GM12874 (cell line): ENCODE data around the gene ZNF281.

Source experiments
- CTCF ChIP-seq: IDR thresholded peaks from 2 replicates; pipeline ENCODE4 v1.5.1; 2011; ENCODE audit warnings: low read depth, mild to moderate bottlenecking, control low read depth, low read length, moderate library complexity; ENCODE audit not compliant: insufficient read depth

The ZNF281 gene

GRCh38 chr1:200437088-200437487, 27.3 kb upstream of the ZNF281 start:
- no peak for TF ChIP-seq CTCF

DNA sequence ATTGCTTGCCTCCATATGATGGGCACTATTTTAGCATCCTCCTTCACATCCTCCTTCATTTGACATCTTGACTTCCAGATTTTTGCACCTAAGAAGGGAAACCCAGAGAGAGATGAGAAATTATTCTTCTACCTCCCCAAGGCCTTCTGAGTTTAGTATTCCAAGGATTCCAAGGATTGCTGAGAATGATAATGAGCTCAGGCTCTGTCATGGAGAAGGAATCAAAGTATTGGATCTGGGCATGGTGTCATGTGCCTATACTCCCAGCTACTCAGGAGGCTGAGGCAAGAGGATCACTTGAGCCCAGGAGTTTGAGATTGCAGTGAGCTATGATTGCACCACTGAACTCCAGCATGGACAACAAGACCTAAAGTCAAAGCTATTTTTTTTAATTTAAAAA, 26.6 kb upstream of the ZNF281 start:
- TF ChIP-seq CTCF = no peak

- TF ChIP-seq CTCF = no peak
Measured at GRCh38 chr1:200435200-200435780, 25.5 kb upstream of the ZNF281 start.

DNA sequence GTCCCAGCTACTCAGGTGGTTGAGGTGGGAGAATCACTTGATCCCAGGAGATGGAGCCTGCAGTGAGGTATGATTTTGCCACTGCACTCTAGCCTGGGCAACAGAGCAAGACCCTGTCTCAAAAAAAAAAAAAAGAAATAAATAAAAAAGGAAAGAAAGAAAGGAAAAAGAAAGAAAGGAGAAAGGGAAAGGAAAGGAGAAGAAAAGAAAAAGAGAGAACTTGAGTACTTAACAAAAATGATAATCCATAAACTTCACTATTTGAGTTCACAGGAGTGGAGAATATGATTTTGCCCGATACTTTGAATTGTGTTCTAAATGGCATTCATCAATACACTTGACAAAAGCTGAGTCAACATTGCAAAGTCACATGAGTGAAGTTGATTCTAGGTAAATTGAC, 23.8 kb upstream of the ZNF281 start:
- no peak for TF ChIP-seq CTCF

GRCh38 chr1:200432586-200432985, 22.8 kb upstream of the ZNF281 start:
- TF ChIP-seq CTCF = no peak

DNA sequence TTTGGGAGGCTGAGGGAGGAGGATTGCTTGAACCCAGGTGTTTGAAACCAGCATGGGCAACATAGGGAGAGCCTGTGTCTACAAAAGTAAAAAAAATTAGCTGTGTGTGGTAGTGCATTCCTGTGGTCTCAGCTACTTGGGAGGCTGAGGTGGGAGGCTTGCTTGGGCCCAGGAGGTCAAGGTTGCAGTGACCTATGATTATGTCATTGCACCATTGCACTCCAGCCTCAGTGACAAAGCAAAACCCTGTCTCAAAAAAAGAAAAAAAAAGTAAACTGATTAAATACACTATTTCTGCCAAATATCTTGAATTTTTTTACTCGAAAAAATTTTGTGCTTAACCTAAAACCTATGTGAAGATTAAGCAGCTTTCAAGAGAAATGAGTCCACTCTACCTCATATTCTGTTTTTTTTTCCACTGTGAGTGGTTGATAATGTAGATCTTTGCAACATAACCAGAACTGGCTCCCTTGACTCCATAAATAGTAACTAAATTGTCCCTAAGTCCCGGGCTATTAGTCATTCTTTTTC, 19.4 kb upstream of the ZNF281 start:
- no peak for TF ChIP-seq CTCF

DNA sequence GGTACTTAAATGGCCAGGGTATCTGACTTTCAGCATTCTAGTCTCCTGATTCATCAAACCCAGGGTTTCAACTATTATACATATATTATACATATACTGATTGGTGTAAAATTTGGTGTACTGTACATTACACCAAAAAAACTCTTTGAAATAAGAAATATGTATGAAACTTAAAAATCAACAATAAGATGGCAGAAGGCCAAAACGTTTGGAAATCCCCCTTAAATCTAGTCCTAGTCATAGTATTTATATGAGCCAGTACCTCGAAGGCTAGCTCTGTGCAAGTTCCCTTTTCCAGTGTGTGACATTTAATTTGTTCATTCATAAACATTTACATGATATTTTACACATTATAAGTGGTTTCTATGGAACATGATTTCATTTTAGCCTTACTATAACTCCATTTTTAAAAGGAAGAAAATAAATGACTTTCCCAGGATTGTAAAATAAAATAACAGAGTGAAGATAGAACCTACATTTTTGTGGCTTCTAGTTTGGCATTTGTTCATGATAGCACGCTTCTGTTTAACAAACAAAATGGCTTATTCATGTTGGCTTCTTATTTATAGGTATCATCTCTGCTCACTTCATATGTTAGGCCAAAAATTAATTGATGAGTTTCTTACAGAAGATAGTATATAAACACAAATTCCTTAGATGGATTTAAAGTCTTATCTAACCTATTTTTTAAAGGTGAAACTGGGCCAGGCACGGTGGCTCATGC, 18.8 kb upstream of the ZNF281 start:
- no peak for TF ChIP-seq CTCF
